ENCODE data around the gene PLXNA1. TPM values are rescaled to one million over a fixed set of nuclear protein-coding genes. Genes with fewer than 3 reads are reported as not detected.

Gene PLXNA1
- total and polyA plus RNA-seq, 2 of the 8 experiments (the other 6 are each of a cell fraction or from before 2014, with no cell fraction given), result 47.5 to 54.9 TPM

DNA sequence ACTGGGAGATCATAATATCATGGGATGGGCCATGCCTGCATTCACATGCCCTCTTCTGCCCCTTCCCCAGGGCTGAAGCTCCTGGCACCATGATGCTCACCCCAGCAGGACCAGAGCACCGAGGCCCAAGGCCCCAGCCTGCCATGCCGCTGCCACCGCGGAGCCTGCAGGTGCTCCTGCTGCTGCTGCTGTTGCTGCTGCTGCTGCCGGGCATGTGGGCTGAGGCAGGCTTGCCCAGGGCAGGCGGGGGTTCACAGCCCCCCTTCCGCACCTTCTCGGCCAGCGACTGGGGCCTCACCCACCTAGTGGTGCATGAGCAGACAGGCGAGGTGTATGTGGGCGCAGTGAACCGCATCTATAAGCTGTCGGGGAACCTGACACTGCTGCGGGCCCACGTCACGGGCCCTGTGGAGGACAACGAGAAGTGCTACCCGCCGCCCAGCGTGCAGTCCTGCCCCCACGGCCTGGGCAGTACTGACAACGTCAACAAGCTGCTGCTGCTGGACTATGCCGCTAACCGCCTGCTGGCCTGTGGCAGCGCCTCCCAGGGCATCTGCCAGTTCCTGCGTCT, 5.6 kb downstream of the PLXNA1 start (continued):
- TF ChIP-seq, protein P1, sequence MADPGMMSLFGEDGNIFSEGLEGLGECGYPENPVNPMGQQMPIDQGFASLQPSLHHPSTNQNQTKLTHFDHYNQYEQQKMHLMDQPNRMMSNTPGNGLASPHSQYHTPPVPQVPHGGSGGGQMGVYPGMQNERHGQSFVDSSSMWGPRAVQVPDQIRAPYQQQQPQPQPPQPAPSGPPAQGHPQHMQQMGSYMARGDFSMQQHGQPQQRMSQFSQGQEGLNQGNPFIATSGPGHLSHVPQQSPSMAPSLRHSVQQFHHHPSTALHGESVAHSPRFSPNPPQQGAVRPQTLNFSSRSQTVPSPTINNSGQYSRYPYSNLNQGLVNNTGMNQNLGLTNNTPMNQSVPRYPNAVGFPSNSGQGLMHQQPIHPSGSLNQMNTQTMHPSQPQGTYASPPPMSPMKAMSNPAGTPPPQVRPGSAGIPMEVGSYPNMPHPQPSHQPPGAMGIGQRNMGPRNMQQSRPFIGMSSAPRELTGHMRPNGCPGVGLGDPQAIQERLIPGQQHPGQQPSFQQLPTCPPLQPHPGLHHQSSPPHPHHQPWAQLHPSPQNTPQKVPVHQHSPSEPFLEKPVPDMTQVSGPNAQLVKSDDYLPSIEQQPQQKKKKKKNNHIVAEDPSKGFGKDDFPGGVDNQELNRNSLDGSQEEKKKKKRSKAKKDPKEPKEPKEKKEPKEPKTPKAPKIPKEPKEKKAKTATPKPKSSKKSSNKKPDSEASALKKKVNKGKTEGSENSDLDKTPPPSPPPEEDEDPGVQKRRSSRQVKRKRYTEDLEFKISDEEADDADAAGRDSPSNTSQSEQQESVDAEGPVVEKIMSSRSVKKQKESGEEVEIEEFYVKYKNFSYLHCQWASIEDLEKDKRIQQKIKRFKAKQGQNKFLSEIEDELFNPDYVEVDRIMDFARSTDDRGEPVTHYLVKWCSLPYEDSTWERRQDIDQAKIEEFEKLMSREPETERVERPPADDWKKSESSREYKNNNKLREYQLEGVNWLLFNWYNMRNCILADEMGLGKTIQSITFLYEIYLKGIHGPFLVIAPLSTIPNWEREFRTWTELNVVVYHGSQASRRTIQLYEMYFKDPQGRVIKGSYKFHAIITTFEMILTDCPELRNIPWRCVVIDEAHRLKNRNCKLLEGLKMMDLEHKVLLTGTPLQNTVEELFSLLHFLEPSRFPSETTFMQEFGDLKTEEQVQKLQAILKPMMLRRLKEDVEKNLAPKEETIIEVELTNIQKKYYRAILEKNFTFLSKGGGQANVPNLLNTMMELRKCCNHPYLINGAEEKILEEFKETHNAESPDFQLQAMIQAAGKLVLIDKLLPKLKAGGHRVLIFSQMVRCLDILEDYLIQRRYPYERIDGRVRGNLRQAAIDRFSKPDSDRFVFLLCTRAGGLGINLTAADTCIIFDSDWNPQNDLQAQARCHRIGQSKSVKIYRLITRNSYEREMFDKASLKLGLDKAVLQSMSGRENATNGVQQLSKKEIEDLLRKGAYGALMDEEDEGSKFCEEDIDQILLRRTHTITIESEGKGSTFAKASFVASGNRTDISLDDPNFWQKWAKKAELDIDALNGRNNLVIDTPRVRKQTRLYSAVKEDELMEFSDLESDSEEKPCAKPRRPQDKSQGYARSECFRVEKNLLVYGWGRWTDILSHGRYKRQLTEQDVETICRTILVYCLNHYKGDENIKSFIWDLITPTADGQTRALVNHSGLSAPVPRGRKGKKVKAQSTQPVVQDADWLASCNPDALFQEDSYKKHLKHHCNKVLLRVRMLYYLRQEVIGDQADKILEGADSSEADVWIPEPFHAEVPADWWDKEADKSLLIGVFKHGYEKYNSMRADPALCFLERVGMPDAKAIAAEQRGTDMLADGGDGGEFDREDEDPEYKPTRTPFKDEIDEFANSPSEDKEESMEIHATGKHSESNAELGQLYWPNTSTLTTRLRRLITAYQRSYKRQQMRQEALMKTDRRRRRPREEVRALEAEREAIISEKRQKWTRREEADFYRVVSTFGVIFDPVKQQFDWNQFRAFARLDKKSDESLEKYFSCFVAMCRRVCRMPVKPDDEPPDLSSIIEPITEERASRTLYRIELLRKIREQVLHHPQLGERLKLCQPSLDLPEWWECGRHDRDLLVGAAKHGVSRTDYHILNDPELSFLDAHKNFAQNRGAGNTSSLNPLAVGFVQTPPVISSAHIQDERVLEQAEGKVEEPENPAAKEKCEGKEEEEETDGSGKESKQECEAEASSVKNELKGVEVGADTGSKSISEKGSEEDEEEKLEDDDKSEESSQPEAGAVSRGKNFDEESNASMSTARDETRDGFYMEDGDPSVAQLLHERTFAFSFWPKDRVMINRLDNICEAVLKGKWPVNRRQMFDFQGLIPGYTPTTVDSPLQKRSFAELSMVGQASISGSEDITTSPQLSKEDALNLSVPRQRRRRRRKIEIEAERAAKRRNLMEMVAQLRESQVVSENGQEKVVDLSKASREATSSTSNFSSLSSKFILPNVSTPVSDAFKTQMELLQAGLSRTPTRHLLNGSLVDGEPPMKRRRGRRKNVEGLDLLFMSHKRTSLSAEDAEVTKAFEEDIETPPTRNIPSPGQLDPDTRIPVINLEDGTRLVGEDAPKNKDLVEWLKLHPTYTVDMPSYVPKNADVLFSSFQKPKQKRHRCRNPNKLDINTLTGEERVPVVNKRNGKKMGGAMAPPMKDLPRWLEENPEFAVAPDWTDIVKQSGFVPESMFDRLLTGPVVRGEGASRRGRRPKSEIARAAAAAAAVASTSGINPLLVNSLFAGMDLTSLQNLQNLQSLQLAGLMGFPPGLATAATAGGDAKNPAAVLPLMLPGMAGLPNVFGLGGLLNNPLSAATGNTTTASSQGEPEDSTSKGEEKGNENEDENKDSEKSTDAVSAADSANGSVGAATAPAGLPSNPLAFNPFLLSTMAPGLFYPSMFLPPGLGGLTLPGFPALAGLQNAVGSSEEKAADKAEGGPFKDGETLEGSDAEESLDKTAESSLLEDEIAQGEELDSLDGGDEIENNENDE (IDR thresholded peaks at IDR 0.05; ENCODE audit: insufficient replicate concordance, low read length), result no peak

Data from H1 (cell line).